IPS-NIHi7 (cell line): ENCODE data around the gene CCDC51.
A peak's percentile ranks its signal among the peaks of the same experiment; 100 is the strongest.

Source experiments
- DNase-seq: peaks from one replicate; pipeline ENCODE4 v3.0.0; 2012; ENCODE audit warnings: mixed read lengths; ENCODE audit errors: extremely low spot score

The CCDC51 gene

DNA sequence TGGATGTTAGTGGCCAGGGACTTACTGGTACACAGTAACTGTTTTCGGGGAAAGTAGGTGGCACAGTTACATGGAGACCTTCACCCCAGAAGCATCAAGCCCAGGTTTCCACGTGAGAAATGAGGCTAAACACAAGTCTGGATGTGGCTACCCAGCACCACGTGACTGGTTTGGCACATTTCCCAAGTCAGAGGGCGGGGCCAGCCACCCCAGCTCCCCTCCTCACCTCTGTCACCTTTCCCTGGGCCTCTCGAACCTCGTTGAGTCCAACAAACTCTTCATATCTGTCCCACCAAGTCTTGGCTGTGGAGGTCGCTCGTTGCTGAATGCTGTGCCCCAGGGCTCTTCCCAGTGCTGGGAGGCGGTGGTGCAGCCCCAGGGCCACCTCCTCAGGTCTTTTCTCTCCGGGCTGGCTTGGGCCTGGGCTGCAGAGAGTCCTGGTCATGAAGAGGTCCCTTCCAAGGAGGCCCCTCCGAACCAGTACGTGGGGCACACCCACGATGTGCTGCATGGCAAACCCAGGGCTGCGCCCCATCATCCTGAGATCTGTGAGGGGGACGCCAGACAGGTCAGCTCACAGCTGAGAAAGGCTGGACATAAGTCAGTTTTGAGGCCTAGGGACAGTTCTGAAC lies 5.2 kb downstream of the CCDC51 start:
- DNase-seq: no peak

DNA sequence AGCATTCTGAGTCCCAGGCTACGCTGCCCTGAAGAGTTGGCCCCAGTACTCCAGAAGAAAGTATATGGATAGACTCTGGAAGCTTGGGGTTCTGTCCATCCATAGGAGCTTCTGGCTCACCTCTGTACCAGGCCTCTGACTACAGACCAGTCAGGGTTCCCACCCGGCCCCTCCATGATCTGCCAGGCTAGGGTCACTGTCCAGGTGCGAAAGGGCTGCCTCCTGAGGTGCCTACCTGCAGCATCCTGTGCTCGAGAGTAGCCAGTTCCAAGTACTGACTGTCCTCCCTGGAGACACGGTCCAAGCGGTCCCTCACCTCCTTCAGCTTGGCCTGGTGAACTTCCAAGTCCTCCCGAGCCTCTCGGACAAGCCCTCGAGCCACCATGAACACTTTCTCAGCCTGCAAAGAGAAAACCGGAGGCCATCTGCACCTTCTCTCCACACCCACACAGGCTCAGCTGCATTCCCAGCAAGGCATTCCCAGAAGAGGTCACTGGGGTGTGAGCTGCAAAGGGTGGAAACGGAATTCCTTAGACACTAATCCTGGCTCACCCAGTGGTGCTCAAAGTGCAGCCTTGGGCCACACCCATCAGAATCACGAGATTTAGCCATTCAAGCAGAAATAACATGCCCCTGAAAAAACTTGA lies 6.3 kb downstream of the CCDC51 start:
- no peak for DNase-seq

GRCh38 chr3:48432411-48433371 lies 7.2 kb downstream of the CCDC51 start:
- peak; percentile 72 for DNase-seq

- DNase-seq: no peak
Observed at GRCh38 chr3:48431224-48432029, 8.5 kb downstream of the CCDC51 start.

DNA sequence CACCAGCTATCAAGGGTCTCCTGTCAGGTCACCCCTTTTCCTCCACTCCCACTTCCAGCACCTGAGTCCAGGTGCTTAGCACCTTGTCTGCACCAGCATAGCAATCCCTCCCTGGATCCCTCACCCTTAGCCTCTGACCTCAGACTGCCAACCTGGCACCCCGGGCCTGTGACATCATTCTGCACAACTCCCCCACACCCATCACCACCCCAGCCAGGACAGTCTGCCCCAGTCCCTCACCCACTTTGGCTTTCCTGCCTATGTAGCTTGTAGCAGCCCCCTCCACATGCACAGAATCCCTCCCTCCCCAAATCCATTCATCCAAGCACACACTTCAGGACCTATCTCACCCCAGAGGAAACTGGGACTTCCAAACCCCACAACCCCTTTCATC lies 9.2 kb downstream of the CCDC51 start:
- no peak for DNase-seq

- peak; percentile 92 for DNase-seq
Observed at GRCh38 chr3:48429960-48430707, 9.8 kb downstream of the CCDC51 start, which contains the start of gene PLXNB1. Gene PLXNB1, minus strand, starts transcription at chr3:48430086. Its CDS starts 5,475 bp downstream, at chr3:48424611.

GRCh38 chr3:48429317-48429959 lies 10.5 kb downstream of the CCDC51 start:
- DNase-seq: peak; percentile 83

DNA sequence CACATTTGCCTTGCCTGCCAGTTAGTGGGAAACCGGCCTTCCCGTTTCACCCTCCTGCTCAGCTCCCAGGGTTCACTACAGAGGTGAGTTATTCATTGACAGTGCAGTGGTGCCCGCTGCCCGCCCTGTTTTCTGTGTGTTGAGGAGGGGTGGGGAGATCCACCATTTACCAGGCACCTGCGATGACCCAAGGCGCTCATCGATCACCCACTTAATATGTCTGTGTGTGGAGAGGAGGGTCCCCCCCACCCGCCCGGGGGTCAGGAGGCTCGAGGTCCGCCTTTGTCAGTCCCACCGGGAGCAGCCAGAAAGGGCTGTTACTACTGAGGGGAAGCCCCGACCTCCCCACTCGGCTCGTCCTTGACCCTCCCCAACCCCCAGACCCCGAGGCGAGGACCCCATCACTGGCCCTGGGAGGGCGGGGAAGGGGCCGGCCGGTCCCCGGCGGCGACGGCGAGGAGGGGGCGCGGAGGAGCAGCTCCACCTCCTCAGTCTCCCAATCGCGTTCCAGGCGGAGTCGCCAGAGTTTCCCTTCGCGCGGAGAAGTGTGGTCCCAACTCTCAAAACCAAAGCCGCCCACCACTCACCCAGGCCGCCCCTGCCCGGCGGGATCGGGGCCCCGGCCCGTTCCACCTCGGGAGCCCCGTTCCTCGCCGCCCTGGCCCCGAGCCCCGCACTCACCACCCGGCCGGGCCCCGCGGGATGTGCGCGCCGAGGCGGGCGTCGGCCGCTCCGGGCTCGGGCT lies 11.2 kb downstream of the CCDC51 start:
- DNase-seq: peak; percentile 68

DNA sequence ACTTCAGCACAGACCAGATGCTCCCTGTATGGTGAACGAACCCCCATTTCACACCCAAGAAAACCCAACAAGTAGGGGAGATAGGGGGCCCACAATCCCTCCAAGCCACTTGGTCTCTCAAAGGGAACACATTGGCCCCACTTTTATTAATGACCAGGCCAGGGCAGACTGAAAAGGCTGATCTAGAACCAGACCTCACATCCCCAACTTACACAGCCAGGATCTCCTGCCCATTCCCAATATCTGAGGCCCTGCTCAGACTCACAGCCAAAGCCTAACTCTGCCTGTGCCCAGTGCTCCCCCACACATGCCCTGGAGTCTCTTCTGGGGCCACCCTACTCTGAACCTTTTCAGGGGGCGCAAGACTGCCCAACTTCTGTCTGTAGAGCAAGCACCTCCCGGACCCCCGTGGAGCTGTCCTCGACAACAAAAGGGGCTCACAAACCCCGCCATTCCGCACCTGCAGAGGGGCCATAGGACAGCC lies 11.8 kb downstream of the CCDC51 start:
- no peak for DNase-seq

- no peak for DNase-seq
Observed at GRCh38 chr3:48427630-48427962, 12.3 kb downstream of the CCDC51 start.

GRCh38 chr3:48426944-48427629 lies 12.8 kb downstream of the CCDC51 start:
- no peak for DNase-seq

DNA sequence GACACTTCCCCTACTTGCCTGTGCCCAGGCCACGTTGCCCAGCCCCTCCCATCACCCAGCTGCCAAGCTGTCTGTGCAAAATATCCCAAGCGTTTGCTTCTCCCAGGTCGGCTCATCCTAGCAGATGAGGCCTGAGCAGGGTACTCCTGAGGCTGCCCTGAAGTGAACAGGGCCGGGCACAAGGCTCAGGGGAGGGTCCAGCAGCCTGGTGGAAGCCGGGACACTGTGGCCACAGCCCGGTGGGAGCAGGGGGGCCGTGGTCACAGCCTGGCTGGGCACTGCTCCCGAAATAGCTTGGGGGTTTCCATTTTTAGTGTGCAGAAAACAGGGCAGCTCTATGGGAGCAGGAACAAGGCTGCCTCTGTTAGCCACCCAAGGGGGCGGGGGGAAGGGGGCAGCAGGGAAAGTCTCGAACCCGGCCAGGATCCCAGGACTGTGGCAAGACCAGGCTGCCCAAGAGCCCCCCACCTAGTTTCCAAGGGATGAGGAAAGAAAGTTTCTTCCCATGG lies 13.5 kb downstream of the CCDC51 start:
- DNase-seq: no peak

- DNase-seq: no peak
Observed at GRCh38 chr3:48425281-48425812, 14.6 kb downstream of the CCDC51 start.

DNA sequence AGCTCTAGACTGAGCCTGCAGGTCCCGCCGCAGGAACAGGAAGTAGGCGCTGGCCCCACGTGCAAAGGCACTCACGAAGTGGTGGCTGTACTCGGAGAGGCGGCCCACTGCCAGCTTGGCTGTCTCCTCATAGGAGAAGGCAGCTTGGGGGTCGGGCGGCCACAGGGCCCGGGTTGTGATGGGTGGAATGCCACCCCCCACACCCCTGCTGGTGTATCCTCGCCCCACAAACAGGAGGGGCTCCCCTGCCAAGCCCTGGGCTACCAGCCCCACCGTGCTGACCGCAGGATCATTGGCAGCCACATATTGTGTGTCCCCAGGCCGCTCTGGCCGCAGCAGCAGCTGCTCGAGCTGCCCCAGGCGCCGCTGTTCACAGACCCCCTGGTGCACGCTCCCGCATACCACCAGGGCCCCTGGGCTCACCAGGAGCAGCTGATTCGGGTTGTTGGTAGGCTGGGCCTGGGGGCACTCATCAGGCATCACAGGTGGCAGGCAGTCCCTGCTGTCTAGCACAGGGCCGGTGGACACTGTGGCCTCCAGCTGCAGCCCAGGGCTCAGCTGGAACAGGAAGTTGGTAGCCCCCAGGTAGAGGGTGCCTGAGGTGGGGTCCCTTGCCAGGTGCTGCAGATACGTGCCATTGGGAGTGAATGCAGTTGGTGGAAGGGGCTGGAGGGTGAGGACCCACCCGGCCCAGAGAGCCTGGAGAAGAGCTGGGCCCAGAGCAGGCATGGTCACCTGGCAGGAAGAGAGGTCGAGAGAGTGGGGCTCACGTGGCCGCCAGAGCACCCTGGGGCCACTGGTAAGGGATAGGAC lies 15.8 kb downstream of the CCDC51 start:
- no peak for DNase-seq

- no peak for DNase-seq
Observed at GRCh38 chr3:48423241-48423882, 16.6 kb downstream of the CCDC51 start.

DNA sequence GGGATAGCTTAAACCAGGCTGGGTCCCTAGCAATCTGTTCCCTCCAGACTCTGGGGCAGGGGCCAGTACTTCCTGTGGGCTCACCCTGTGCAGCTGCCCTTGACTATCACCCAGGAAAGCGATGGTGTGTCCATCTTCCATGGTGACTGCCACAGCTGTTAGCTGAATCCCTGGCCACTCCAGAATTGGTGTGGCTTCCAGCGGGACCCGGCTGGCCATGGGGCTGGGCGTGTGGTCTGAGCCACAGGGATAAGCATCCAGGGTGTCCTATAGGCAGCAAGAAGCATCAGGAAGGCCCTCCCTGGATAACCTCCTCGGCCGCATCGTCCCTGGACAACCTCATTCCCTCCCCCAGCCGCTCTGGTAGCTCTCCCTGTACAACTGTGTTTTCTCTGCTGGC lies 17.2 kb downstream of the CCDC51 start:
- no peak for DNase-seq

- no peak for DNase-seq
Observed at GRCh38 chr3:48422272-48422671, 17.6 kb downstream of the CCDC51 start.
